Coronary artery (tissue), 2 donors: ENCODE results near the gene ABL2.
"Not testable (repeated sequence)": the region's sequence is repeated elsewhere in the genome, so short reads cannot be mapped to it uniquely, and the experiment has no call there.

Source experiments
- DNase-seq: peaks from one replicate; pipeline ENCODE4 v3.0.0-alpha.2; 2017; ENCODE audit warnings: low spot score
- H3K27ac ChIP-seq, 2 donors: fragments of 200-600 bp; sonication (generic); one replicate each; pipeline ENCODE4 v1.5.1; 2016 to 2019
- H3K4me3 ChIP-seq: fragments of 200-600 bp; sonication (generic); 2 replicates; pipeline ENCODE4 v1.5.1; 2016; ENCODE audit warnings: mild to moderate bottlenecking, moderate library complexity
- TF ChIP-seq, protein P1 (sequence below): fragments of 200-600 bp; sonication (generic); IDR thresholded peaks from one replicate; pipeline ENCODE4 v1.5.1; 2019; ENCODE audit warnings: antibody characterized with exemption

ABL2 gene

DNA sequence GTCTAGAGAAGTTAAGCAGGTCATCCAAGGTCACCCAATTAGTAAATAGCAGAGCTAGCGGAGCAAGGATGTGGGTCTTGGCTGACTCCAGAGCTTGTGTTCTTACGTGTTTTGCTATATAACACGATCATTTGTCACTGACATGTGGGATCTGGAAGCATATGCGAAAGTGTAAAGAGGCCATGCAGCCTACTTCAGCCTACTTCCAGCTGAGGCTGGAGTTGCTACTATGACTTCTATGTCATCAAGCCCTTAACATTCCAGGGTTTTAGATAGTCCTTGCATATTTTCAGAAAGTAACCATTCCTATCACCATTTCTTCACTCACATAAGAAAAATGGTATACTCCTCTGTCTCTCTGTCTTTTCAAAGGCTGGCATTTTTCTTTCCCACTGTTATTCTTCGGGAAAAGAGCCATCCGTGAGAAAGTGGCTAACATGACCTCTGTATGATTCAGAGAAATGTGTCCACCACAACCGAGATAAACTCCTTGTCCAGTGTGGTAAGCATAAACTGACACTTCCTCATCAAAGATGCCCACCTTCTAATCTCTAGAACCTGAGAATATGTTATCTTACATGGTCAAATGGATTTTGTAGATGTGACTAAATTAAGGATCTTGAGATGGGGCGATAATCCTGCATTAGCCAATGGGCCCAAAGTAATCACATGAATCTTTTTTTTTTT lies 24.0 kb upstream of the ABL2 start:
- Histone ChIP-seq H3K27ac (no peak overlapping the region), H3K4me3 (no peak overlapping the region)
- no peak for DNase-seq
- TF ChIP-seq, protein P1, sequence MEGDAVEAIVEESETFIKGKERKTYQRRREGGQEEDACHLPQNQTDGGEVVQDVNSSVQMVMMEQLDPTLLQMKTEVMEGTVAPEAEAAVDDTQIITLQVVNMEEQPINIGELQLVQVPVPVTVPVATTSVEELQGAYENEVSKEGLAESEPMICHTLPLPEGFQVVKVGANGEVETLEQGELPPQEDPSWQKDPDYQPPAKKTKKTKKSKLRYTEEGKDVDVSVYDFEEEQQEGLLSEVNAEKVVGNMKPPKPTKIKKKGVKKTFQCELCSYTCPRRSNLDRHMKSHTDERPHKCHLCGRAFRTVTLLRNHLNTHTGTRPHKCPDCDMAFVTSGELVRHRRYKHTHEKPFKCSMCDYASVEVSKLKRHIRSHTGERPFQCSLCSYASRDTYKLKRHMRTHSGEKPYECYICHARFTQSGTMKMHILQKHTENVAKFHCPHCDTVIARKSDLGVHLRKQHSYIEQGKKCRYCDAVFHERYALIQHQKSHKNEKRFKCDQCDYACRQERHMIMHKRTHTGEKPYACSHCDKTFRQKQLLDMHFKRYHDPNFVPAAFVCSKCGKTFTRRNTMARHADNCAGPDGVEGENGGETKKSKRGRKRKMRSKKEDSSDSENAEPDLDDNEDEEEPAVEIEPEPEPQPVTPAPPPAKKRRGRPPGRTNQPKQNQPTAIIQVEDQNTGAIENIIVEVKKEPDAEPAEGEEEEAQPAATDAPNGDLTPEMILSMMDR, result no peak

DNA sequence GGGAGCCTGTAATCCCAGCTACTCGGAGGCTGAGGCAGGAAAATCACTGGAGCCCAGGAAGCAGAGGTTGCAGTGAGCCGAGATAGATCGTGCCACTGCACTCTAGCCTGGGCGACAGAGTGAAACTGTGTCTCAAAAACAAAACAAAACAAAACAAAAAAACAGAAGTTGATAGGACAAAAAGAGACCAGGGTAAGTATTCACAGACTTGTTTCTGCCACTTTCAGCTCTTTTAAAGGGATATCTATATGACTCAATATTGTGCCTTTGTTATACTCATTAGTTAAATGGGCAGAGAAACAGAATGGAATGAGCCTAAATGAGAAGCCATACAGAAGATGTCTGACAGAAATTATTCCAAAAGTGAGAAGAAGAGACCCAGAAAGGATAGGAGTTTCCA lies 23.1 kb upstream of the ABL2 start:
- H3K4me3 ChIP-seq, result no peak overlapping the region
- no peak for DNase-seq
- H3K27ac ChIP-seq, result no peak overlapping the region
- TF ChIP-seq, protein P1, result no peak

- DNase-seq, result no peak
- no peak overlapping the region for H3K27ac ChIP-seq
- TF ChIP-seq, protein P1, result no peak
- H3K4me3 ChIP-seq, result no peak overlapping the region
Observed at GRCh38 chr1:179251675-179252074, 22.2 kb upstream of the ABL2 start.

- TF ChIP-seq, protein P1, result no peak
- DNase-seq, result no peak
- H3K27ac ChIP-seq, result no peak overlapping the region
- no peak overlapping the region for H3K4me3 ChIP-seq
Observed at GRCh38 chr1:179247923-179248322, 18.4 kb upstream of the ABL2 start.

- H3K4me3 ChIP-seq, H3K27ac ChIP-seq, DNase-seq: not testable (repeated sequence)
Observed at GRCh38 chr1:179245426-179245825, 15.9 kb upstream of the ABL2 start.

GRCh38 chr1:179241530-179242097 lies 12.1 kb upstream of the ABL2 start:
- TF ChIP-seq, protein P1, result no peak
- no peak overlapping the region for H3K4me3 ChIP-seq
- DNase-seq, result no peak
- no peak overlapping the region for H3K27ac ChIP-seq

- no peak overlapping the region for H3K4me3 ChIP-seq
- DNase-seq, result no peak
- TF ChIP-seq, protein P1, result no peak
- no peak overlapping the region for H3K27ac ChIP-seq
Observed at GRCh38 chr1:179237222-179237621, 7.7 kb upstream of the ABL2 start.
